Keratinocyte (primary cell): ENCODE measurements around the gene ME1. TPM values are rescaled to one million over a fixed set of nuclear protein-coding genes. Genes with fewer than 3 reads are reported as not detected.

ENCODE experiments used
- DNase-seq: peaks from one replicate; pipeline ENCODE4 v3.0.0-alpha.2; 2011; ENCODE audit warnings: low read depth, missing footprints, low spot score
- FAIRE-seq: peaks from 2 replicates; lab custom pipeline; 2011; peaks lifted over from hg19 to GRCh38; lab: Jason Lieb, UNC
- H2AFZ ChIP-seq: 2 replicates; pipeline ENCODE4 v1.6.0; 2012; ENCODE audit warnings: low read length, control low read depth, inconsistent platforms; ENCODE audit not compliant: control insufficient read depth
- H3K27ac ChIP-seq: 2 replicates; pipeline ENCODE4 v1.5.1; 2011; ENCODE audit warnings: low read length; ENCODE audit not compliant: control insufficient read depth, insufficient read depth
- H3K27me3 ChIP-seq: 3 replicates; pipeline ENCODE4 v1.6.0; 2011; ENCODE audit warnings: low read length; ENCODE audit not compliant: control insufficient read depth, insufficient read depth; ENCODE audit errors: extremely low read depth
- H3K36me3 ChIP-seq, 2 experiments: 2 replicates in 1 of 2; 3 replicates in 1 of 2; pipeline ENCODE4 v1.5.1; 2011; ENCODE audit warnings: low read length in 2 of 2, mild to moderate bottlenecking in 1 of 2; ENCODE audit not compliant: control insufficient read depth in 2 of 2, insufficient read depth in 2 of 2; ENCODE audit errors: extremely low read depth in 1 of 2
- H3K4me1 ChIP-seq: 3 replicates; pipeline ENCODE4 v1.5.1; 2011; ENCODE audit warnings: low read length; ENCODE audit not compliant: control insufficient read depth, insufficient read depth; ENCODE audit errors: extremely low read depth
- H3K4me2 ChIP-seq: 3 replicates; pipeline ENCODE4 v1.6.0; 2011; ENCODE audit warnings: low read depth, low read length; ENCODE audit not compliant: control insufficient read depth, insufficient read depth; ENCODE audit errors: extremely low read depth
- H3K4me3 ChIP-seq, 3 experiments: fragments of 200-600 bp in 1 of 3; sonication (generic) in 1 of 3; 2 replicates in 2 of 3; 3 replicates in 1 of 3; pipeline ENCODE4 v1.5.1; 2011 to 2016; ENCODE audit warnings: low read length in 3 of 3, mild to moderate bottlenecking in 3 of 3, control low read depth in 2 of 3, inconsistent platforms in 1 of 3, low read depth in 1 of 3, mixed read lengths in 1 of 3, mixed run types in 1 of 3, moderate library complexity in 1 of 3; ENCODE audit not compliant: control insufficient read depth in 2 of 3, insufficient read depth in 2 of 3; ENCODE audit errors: extremely low read depth in 1 of 3
- H3K79me2 ChIP-seq: 2 replicates; pipeline ENCODE4 v1.6.0; 2012; ENCODE audit warnings: low read length; ENCODE audit not compliant: control insufficient read depth, insufficient read depth
- H3K9ac ChIP-seq: 3 replicates; pipeline ENCODE4 v1.6.0; 2011; ENCODE audit warnings: low read length; ENCODE audit not compliant: control insufficient read depth, insufficient read depth; ENCODE audit errors: extremely low read depth
- H3K9me1 ChIP-seq: 3 replicates; pipeline ENCODE4 v1.6.0; 2011; ENCODE audit warnings: low read length; ENCODE audit not compliant: control insufficient read depth, insufficient read depth; ENCODE audit errors: extremely low read depth
- H3K9me3 ChIP-seq: 2 replicates; pipeline ENCODE4 v1.5.1; 2012; ENCODE audit warnings: low read depth, low read length; ENCODE audit not compliant: control insufficient read depth
- H4K20me1 ChIP-seq: 3 replicates; pipeline ENCODE4 v1.6.0; 2011; ENCODE audit warnings: low read length; ENCODE audit not compliant: control insufficient read depth, insufficient read depth; ENCODE audit errors: extremely low read depth
- EZH2 ChIP-seq: IDR thresholded peaks from one replicate; pipeline ENCODE4 v1.6.1; 2012; ENCODE audit warnings: inconsistent platforms, mild to moderate bottlenecking, low read length, moderate library complexity
- dilution Hi-C: fragments of 300-500 bp; cut with MboI; formaldehyde crosslinking; loops from one replicate; pipeline ENCODE4 v1.7.0; 2020; ENCODE audit warnings: low sequenced_read_pairs; ENCODE audit not compliant: extremely low pct_ligation_motif_present
- polyA plus RNA-seq, 5 experiments: library from polyadenylated mRNA; depleted of rRNA in 3 of 5; stranded (reverse) in 3 of 5; stranded (forward) in 1 of 5; unstranded in 1 of 5; fragments of >200 nt; gene quantifications; 1 replicate in 1 of 5; 2 replicates in 3 of 5; 3 replicates in 1 of 5; pipeline versions ENCODE4 v1.2.1 to v1.2.3, GENCODE V29; 2011 to 2012; ENCODE audit warnings: missing spikeins in 2 of 5, low read depth in 1 of 5, low replicate concordance in 1 of 5
- TF ChIP-seq, protein P1 (sequence below), 3 experiments: IDR thresholded peaks in 1 of 3; conservative IDR thresholded peaks in 1 of 3; optimal IDR thresholded peaks in 1 of 3; 2 replicates in 2 of 3; 3 replicates in 1 of 3; pipeline versions ENCODE3 to v1.5.1; 2011; ENCODE audit warnings: low read length in 3 of 3, mild to moderate bottlenecking in 3 of 3, moderate library complexity in 2 of 3, control low read depth in 1 of 3, inconsistent platforms in 1 of 3; ENCODE audit not compliant: insufficient read depth in 2 of 3; ENCODE audit errors: extremely low read depth in 1 of 3

ME1 gene
- polyA plus RNA-seq, 1 donor (not counting 4 experiments of a cell fraction or from before 2014, with no cell fraction given) = 27.7 TPM

DNA sequence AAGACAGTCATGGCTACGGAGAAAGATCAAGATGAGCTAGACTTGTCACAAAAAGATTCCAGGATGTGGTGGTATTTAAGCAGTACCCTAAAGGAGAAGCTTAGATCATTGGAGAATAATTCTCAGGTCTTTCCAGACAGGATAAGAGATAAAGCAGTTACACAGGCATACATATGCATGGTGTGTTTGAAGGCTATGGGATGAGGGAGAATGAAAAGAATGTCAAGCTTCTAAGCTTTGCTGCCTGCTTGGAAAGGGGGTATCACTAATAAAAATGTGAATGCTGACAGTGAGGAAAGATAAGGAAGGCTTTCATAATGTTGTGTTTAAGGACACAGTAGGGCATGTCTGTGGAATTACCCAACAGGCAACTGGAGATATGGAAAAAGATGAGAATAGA is 209.6 kb downstream of the ME1 start:
- Histone ChIP-seq H2AFZ (no peak overlapping the region), H3K9me3 (no peaks in the 10 kb centered on the region), H3K36me3 (peaks cover 0 to 8% of the 10 kb centered on the region in 2 experiments), H4K20me1 (no peaks in the 10 kb centered on the region), H3K4me3 (no peak overlapping the region), H3K4me2 (no peak overlapping the region), H3K79me2 (no peaks in the 10 kb centered on the region), H3K27ac (no peak overlapping the region), H3K9me1 (no peaks in the 10 kb centered on the region), H3K4me1 (no peaks in the 10 kb centered on the region), H3K27me3 (no peaks in the 10 kb centered on the region), H3K9ac (no peak overlapping the region)
- dilution Hi-C loops = no loop called here
- DNase-seq (no peak), FAIRE-seq (no peak)
- TF ChIP-seq EZH2 = no peak
- TF ChIP-seq, protein P1, sequence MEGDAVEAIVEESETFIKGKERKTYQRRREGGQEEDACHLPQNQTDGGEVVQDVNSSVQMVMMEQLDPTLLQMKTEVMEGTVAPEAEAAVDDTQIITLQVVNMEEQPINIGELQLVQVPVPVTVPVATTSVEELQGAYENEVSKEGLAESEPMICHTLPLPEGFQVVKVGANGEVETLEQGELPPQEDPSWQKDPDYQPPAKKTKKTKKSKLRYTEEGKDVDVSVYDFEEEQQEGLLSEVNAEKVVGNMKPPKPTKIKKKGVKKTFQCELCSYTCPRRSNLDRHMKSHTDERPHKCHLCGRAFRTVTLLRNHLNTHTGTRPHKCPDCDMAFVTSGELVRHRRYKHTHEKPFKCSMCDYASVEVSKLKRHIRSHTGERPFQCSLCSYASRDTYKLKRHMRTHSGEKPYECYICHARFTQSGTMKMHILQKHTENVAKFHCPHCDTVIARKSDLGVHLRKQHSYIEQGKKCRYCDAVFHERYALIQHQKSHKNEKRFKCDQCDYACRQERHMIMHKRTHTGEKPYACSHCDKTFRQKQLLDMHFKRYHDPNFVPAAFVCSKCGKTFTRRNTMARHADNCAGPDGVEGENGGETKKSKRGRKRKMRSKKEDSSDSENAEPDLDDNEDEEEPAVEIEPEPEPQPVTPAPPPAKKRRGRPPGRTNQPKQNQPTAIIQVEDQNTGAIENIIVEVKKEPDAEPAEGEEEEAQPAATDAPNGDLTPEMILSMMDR (optimal IDR thresholded peaks at IDR 0.05 in 1 of 3, IDR thresholded peaks at IDR 0.05 in 1 of 3, conservative IDR thresholded peaks at IDR 0.05 in 1 of 3; ENCODE audit: extremely low read depth in 1 of 3, insufficient read depth in 2 of 3, low read length in 3 of 3) = no peak

DNA sequence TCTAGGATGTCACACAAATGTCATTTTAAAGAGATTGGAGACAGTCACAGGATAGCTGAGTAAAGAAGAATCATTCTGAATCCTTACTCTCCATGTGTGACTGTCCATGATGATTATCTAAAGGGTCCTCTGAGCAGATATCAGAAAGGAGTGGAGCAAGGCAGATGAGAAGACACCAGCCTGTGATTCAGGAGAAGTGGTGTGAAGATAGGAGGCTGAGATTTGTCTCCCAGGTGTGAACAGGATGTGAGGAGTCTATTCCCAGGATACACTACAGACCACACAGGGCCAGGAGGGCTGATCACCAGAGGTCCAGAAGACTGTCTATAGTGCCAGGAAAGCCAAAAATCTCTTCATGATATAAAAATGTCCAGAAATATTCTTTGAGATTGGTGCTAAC is 210.7 kb downstream of the ME1 start:
- Histone ChIP-seq H3K9ac (no peak overlapping the region), H3K36me3 (peaks cover 4 to 8% of the 10 kb centered on the region in 2 experiments), H4K20me1 (no peaks in the 10 kb centered on the region), H3K4me3 (no peak overlapping the region), H2AFZ (no peak overlapping the region), H3K27me3 (no peaks in the 10 kb centered on the region), H3K9me3 (no peaks in the 10 kb centered on the region), H3K4me1 (no peaks in the 10 kb centered on the region), H3K27ac (no peak overlapping the region), H3K9me1 (no peaks in the 10 kb centered on the region), H3K79me2 (no peaks in the 10 kb centered on the region), H3K4me2 (no peak overlapping the region)
- TF ChIP-seq, protein P1 (optimal IDR thresholded peaks at IDR 0.05 in 1 of 3, IDR thresholded peaks at IDR 0.05 in 1 of 3, conservative IDR thresholded peaks at IDR 0.05 in 1 of 3; ENCODE audit: extremely low read depth in 1 of 3, insufficient read depth in 2 of 3, low read length in 3 of 3) = no peak
- no peak for TF ChIP-seq EZH2
- DNase-seq = no peak
- FAIRE-seq = peak; percentile 34
- dilution Hi-C loops = no loop called here
